GM18502 (cell line): ENCODE measurements around the gene CALCOCO1.
A peak's percentile ranks its signal among the peaks of the same experiment; 100 is the strongest.
"Not testable (repeated sequence)": the region's sequence is repeated elsewhere in the genome, so short reads cannot be mapped to it uniquely, and the experiment has no call there.

Source experiments
- ATAC-seq: cut with Tn5 transposase; IDR thresholded peaks from one replicate; pipeline ENCODE4 v1.9.1; 2021; ENCODE audit warnings: mild to moderate bottlenecking; ENCODE audit not compliant: unreplicated experiment, poor library complexity

Gene CALCOCO1

GRCh38 chr12:53701518-53702264, 25.6 kb downstream of the CALCOCO1 start:
- ATAC-seq = peak; percentile 58

- no peak for ATAC-seq
These were observed 26.7 kb downstream of the CALCOCO1 start for GRCh38 chr12:53700567-53700966.

- ATAC-seq = no peak
These were observed 27.6 kb downstream of the CALCOCO1 start for GRCh38 chr12:53699678-53700025.

GRCh38 chr12:53698948-53699677, 28.1 kb downstream of the CALCOCO1 start:
- ATAC-seq = no peak

- no peak for ATAC-seq
These were observed 30.5 kb downstream of the CALCOCO1 start for GRCh38 chr12:53696655-53697331.

- no peak for ATAC-seq
These were observed 31.0 kb downstream of the CALCOCO1 start for GRCh38 chr12:53696285-53696654.

- ATAC-seq = no peak
These were observed 31.8 kb downstream of the CALCOCO1 start for GRCh38 chr12:53695152-53696145.

GRCh38 chr12:53694756-53695151, 32.5 kb downstream of the CALCOCO1 start:
- no peak for ATAC-seq

GRCh38 chr12:53688134-53688533, 39.1 kb downstream of the CALCOCO1 start:
- no peak for ATAC-seq

GRCh38 chr12:53686436-53686835, 40.8 kb downstream of the CALCOCO1 start:
- ATAC-seq = no peak

GRCh38 chr12:53684654-53685220, 42.5 kb downstream of the CALCOCO1 start:
- no peak for ATAC-seq

GRCh38 chr12:53683983-53684382, 43.3 kb downstream of the CALCOCO1 start:
- no peak for ATAC-seq

- no peak for ATAC-seq
These were observed 43.8 kb downstream of the CALCOCO1 start for GRCh38 chr12:53683494-53683893.

GRCh38 chr12:53680061-53680460, 47.2 kb downstream of the CALCOCO1 start:
- ATAC-seq = not testable (repeated sequence)

GRCh38 chr12:53677800-53678148, 49.5 kb downstream of the CALCOCO1 start:
- ATAC-seq = no peak

- ATAC-seq = no peak
These were observed 50.0 kb downstream of the CALCOCO1 start for GRCh38 chr12:53677016-53677799.

- ATAC-seq = no peak
These were observed 50.6 kb downstream of the CALCOCO1 start for GRCh38 chr12:53676656-53677015.

- ATAC-seq = peak; percentile 93
These were observed 51.3 kb downstream of the CALCOCO1 start, which contains the start of gene ATP5MC2 for GRCh38 chr12:53675701-53676607. Gene ATP5MC2 (minus strand): TSS chr12:53676083. CDS start chr12:53672614, 3,469 bp downstream.
